ENCODE measurements around the gene TBXT.

TBXT gene

GRCh38 chr6:166203003-166203640 lies 35.5 kb upstream of the TBXT start:
- no peak overlapping the region for H3K4me3 ChIP-seq (ENCODE audit: low read depth, low read length)
- ChIA-PET POLR2A (no interaction called here), CTCF (no interaction called here)
- no peak for TF ChIP-seq CTCF (IDR thresholded peaks at IDR 0.05; ENCODE audit: insufficient read depth, low read length, missing control alignments)
- DNase-seq (ENCODE audit: low read depth, low spot score) = no peak

- POLR2A ChIA-PET = no interaction called here
- TF ChIP-seq CTCF (IDR thresholded peaks at IDR 0.05; ENCODE audit: insufficient read depth, low read length, missing control alignments) = no peak
- CTCF ChIA-PET = no interaction called here
- no peak overlapping the region for H3K4me3 ChIP-seq (ENCODE audit: low read depth, low read length)
- no peak for DNase-seq (ENCODE audit: low read depth, low spot score)
Observed at GRCh38 chr6:166202321-166202733, 34.7 kb upstream of the TBXT start.

GRCh38 chr6:166201878-166202277 lies 34.2 kb upstream of the TBXT start:
- ChIA-PET CTCF (no interaction called here), POLR2A (no interaction called here)
- H3K4me3 ChIP-seq (ENCODE audit: low read depth, low read length) = no peak overlapping the region
- TF ChIP-seq CTCF (IDR thresholded peaks at IDR 0.05; ENCODE audit: insufficient read depth, low read length, missing control alignments) = no peak
- DNase-seq (ENCODE audit: low read depth, low spot score) = no peak

GRCh38 chr6:166197361-166197760 lies 29.7 kb upstream of the TBXT start:
- no peak for TF ChIP-seq CTCF (IDR thresholded peaks at IDR 0.05; ENCODE audit: insufficient read depth, low read length, missing control alignments)
- H3K4me3 ChIP-seq (ENCODE audit: low read depth, low read length) = no peak overlapping the region
- CTCF ChIA-PET = no interaction called here
- POLR2A ChIA-PET = no interaction called here
- DNase-seq (ENCODE audit: low read depth, low spot score) = no peak

- H3K4me3 ChIP-seq (ENCODE audit: low read depth, low read length) = no peak overlapping the region
- ChIA-PET CTCF (no interaction called here), POLR2A (no interaction called here)
- no peak for DNase-seq (ENCODE audit: low read depth, low spot score)
- no peak for TF ChIP-seq CTCF (IDR thresholded peaks at IDR 0.05; ENCODE audit: insufficient read depth, low read length, missing control alignments)
Observed at GRCh38 chr6:166195860-166196238, 28.2 kb upstream of the TBXT start.

- no peak for DNase-seq (ENCODE audit: low read depth, low spot score)
- no peak for TF ChIP-seq CTCF (IDR thresholded peaks at IDR 0.05; ENCODE audit: insufficient read depth, low read length, missing control alignments)
- no peak overlapping the region for H3K4me3 ChIP-seq (ENCODE audit: low read depth, low read length)
- POLR2A ChIA-PET = no interaction called here
- CTCF ChIA-PET = no interaction called here
Observed at GRCh38 chr6:166194914-166195859, 27.5 kb upstream of the TBXT start.

Measured in AG04449 (cell line).